ENCODE data around the gene WNT8B.

DNA sequence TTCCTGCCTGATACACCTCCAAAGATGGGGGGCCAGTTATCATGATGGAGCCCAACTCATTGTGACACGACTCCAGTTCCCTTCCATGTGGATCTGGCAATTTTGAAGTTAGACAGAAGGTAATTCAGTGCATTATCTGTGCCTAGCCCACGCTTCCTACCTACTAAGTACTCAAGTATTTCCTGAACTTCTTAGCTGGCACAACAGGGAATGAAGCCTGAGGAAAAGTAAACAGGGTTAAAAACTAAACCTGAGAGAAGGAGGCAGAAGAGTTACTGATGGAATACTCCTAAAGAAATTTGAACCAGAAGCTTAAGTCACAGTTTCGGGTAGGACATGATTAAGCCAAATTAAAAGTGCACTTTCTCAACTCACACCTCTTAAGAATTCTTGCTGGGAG lies 58.0 kb downstream of the WNT8B start:
- TF ChIP-seq GATA3 (IDR thresholded peaks at IDR 0.05; ENCODE audit: low read depth, low read length) = no peak
- TF ChIP-seq GATA2 (IDR thresholded peaks at IDR 0.05; ENCODE audit: low read depth, low read length) = no peak
